Posterior cingulate gyrus (tissue), 11 donors: Measurements from ENCODE around the gene RPL13.
A peak's percentile ranks its signal among the peaks of the same experiment; 100 is the strongest.
"Not testable (repeated sequence)": the region's sequence is repeated elsewhere in the genome, so short reads cannot be mapped to it uniquely, and the experiment has no call there.

Source experiments
- DNase-seq, 10 donors: peaks; one replicate each; pipeline versions ENCODE4 v3.0.0 to v3.0.0-alpha.2; 2020 to 2021; ENCODE audit warnings: mixed read lengths in 3 of 10
- intact Hi-C: fragments of 100-400 bp; cut with DNase I; formaldehyde crosslinking; loops from one replicate; pipeline ENCODE4 v1.15.1; 2023

The RPL13 gene

DNA sequence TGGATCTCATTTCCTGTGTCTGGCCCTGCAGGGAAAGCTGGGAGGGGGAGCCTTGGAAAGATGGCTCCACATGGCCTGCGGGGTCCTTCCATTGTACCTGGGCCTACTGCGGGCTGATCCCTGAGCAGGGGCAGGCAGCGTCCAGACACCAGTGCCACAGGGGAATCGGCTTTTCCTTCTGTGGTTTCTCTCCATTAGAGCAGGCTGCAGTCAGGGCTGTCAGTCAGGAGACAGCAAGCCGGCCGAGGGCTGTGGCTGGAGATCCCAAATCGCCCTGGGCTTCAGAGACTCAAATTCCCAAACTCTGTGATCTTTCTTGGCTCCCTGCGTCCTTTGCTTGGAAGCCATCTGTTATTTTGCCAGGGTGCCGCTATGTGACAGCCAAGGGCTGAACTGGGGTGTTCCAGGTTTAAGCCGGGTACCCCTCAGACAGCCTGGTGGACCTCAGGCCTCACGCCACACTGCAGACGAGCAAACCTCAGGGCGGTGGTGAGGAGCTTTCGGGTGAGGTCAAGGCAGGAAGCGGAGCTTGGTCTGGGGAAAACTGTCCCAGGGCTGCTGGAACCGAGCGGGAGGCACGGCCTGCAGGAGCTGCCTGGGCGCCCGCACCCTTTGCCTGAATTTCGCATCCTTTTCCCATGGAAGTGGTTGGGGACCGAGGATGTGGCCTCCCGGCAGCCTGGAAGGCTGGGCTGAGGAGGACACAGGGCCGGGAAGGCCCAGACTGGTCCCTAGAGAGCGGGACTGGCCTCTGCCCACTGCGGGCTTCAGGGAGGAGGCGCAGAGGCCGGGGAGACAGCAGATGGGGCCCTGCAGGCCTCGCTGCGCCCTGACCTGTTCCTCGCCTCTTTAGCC lies 13.6 kb downstream of the RPL13 start:
- intact Hi-C loops: no loop called here
- DNase-seq: no peak

DNA sequence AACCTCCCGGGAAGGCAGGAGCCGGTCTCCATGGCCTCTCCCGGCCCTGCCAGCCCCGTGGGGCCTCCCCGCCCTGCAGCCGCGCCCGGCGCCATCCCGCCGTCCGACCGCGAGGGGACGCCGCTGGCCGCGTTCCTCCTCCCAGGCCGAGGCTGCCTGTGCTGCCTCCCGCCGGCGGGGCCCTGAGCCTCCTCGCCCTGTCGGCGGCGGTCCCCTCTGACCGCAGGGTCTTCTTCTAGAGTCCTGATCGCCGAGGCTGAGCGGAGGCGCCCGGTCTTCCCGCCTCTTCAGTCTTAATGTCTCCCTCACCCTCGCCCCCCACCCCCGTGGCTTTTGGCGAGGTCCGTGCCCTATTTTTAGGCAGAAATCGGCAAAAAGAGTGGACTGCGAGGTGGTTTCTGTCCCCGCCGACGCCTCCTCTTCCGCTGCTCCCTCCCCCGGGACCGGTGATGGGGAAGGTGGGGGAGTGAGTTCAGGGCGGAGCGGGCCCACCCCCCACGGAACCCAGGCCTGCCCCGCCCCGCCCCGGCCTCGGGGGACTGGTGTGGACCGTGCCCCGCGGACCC lies 14.3 kb downstream of the RPL13 start:
- intact Hi-C loops: no loop called here
- DNase-seq: peak in 1 of 10 donors; percentile 38

DNA sequence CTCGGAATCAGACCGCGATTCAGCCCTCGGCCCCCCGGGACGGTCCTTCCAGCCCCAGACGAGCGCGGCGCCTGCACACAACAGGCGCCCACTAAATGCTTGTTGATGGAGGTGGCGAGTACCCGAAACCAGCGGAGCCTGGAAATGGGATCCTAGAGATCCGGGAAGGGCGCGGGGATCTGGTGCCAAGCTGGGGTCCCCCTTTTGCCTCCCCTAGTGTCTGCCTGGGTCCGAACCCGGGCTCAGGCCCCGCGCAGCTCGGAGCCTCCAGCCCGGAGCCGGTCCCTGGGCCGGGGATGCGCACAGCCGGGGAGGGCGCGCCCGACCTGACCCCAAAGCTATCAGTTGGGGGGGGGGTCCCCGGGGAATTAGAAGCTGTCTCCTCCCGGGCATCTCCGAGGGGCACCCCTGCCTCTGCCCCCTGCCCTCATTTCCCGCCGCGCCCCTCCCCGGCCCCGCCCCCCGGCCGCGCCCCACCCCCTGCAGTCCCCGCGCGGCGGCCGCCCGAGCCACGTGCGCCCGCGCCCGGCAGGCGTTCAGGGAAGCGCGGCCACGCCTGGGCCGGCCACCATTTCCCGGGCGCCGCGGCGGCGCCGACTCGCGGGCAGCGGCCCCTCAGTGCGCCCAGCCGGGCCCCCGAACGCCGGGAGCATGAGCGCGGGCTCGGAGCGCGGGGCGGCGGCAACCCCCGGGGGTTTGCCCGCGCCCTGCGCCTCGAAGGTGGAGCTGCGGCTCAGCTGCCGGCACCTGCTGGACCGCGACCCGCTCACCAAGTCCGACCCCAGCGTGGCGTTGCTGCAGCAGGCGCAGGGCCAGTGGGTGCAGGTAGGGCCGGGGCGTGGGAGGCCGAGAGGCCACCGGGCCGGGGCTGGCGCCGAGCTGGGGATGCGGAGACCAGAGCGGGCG lies 15.0 kb downstream of the RPL13 start, which contains the start of gene CPNE7:
Gene CPNE7 (plus strand): TSS at position 512 of the 906 bp plus-strand sequence. CDS start 140 bp downstream, at position 652.
- intact Hi-C loops: no loop called here
- DNase-seq: no peak

DNA sequence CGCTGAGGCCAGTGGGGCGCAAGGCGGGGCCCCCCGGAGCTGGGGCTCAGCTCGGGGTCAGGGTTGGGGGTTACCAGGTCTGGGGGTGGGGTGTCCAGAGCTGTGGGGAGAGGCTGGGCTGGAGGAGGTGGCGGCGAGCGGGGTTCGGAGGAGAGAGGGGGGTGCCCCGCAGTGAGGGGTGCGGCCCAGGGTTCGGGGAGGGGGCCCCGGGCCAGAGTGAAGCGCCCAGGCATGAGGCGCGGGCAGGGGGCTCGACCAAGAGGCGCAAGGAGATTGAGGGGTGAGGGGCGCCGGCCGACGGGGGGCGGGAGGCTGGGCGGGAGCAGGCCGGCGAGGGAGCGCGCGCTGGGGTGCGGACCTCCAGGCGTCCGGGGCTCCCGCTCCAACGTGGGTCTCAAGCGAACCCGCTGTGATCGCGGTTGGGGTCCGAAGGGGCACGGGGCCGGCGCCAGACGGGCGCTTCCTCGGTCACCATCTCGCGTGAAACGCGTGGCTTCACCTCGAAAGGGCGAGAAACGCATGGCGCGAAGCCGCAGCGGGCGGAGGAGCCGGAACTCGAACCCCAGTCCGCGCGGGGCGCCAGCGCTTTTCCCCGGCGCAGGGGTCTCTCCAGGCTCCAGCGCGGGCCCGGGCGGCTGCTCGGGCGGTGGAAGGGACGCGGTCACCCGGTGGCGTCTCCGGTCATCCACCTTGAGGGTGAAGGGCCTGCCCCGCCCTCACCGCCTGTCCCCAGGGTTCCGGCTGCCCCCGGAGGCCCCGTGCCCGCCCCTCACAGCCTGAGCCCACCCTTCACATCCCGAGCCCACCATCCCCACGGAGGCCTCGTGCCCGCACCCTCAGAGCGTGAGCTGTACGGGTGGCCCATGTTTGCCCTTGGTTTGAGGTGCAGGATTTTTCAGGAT lies 15.9 kb downstream of the RPL13 start:
- no peak for DNase-seq
- intact Hi-C loops: no loop called here

DNA sequence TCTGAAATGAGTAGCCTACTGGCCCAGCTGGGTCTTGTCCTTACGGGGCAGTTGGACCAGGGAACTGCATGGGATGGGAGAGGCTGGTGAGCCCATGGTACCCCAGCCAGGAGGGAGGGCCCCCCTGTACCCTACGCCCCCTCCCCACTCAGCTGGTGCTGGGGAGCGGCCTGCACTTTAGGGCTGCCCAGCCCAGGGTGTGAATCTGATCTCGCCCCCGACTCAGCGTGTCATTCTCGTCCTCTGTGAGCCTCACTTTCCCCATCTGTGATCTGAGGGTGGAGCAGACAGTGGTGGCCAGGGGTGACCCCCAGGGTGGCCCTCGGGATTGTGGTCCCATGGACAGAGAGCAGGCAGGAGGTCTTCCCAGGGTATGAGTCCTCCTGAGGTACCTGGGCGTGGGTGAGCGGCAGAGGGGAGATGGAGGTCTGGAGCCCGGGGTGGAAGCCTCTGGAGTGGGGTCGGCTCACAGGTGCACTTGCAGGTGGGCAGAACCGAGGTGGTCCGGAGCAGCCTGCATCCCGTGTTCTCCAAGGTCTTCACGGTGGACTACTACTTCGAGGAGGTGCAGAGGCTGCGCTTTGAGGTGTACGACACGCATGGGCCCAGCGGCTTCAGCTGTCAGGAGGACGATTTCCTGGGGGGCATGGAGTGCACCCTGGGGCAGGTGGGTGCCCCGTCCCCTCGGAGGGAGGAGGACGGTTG lies 16.7 kb downstream of the RPL13 start:
- intact Hi-C loops: no loop called here
- no peak for DNase-seq

DNA sequence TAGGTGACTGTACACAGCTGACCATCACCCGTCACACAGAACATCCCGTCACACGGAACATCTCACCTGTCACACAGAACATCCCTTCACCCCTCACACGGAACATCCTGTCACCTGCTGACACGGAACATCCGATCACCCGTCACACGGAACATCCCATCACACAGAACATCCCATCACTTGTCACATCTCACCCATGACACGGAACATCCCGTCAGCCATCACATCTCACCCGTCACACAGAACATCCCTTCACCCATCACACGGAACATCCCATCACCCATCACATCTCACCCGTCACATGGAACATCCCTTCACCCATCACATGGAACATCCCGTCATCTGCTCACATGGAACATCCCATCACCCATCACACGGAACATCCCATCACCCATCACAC lies 18.9 kb downstream of the RPL13 start:
- no peak for DNase-seq
- intact Hi-C loops: no loop called here

DNA sequence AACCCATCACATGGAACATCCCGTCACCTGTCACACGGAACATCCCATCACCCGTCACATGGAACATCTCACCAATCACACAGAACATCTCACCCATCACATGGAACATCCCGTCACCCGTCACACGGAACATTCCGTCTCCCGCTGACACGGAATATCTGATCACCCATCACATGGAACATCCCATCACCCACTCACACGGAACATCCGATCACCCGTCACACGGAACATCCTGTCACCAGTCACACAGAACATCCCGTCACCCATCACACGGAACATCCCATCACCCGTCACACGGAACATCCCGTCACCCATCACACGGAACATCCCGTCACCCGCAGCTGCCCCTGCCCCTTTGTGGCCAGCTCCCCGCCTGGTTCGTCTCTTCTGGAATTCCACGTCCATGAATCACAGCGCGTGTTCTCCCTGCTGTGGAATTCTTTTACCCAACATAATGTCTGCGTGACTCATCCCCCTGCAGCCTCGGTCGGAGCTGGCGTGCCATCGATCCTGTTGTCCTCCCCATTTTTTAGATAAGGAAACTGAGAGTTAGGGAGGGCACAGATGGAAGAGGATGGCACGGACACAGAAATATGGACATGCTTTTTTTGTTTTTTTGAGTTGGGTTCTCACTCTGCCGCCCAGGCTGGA lies 20.7 kb downstream of the RPL13 start:
- DNase-seq: peak in 1 of 10 donors; percentile 33
- intact Hi-C loops: no loop called here

DNA sequence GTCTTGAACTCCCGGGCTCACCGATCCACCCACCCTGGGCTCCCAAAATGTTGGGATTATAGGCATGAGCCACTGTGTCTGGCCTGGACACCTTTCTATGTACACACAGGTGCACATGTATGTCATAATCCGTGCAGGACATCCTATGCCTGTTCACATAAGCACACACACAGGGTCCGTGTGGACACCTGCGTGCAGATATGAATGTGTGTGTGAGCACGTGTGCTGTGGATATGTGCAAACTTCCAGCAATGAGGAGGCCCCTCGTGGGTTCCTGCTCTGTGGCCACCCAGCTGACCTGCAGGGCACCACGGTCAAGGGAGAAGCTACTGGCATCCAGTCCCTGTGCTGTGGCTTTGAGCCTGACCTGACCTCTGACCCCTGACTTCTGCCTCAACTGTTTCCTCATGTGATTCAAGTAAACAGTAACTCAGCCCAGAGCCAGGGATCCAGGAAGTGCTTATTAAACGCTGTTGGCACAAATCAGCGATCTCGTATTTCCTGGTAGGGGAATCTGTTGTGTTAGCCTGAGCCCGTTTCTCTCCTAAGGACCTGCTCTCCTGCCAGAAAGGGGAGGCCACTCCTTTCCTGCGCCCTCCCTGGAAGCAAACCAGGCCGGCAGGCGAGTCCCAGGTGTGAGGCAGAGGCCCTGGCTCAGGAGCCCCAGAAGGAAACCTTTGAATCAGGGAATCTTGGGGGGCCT lies 21.5 kb downstream of the RPL13 start:
- intact Hi-C loops: no loop called here
- DNase-seq: no peak

DNA sequence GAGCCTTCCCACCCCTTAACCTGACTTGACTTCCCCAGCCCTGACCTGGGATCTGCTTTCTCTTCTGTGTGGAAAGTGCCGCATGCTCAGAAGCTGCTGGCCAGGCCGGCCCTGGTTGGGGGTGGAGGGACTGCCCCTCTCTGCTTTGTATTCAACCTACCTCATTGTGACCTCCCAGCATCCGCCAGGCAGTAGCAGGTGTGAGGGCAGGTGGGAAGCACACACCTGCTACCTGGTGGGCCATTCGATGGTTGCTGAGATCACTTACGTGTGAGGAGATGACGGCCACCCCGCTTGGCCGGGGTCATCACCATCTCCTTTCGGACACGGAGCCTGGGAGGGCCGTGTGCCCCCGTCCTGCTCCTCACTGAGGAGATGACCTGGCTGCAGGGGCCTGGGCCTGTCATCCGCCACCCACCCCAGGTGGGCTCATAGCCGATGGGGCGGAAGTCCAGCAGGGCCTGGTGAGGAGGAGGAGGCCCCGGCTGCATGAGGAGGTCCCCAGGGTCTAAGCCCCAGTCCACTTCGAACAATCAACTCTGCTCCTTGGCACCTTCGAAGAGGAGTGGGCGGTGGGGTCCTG lies 22.2 kb downstream of the RPL13 start:
- DNase-seq: no peak
- intact Hi-C loops: no loop called here

DNA sequence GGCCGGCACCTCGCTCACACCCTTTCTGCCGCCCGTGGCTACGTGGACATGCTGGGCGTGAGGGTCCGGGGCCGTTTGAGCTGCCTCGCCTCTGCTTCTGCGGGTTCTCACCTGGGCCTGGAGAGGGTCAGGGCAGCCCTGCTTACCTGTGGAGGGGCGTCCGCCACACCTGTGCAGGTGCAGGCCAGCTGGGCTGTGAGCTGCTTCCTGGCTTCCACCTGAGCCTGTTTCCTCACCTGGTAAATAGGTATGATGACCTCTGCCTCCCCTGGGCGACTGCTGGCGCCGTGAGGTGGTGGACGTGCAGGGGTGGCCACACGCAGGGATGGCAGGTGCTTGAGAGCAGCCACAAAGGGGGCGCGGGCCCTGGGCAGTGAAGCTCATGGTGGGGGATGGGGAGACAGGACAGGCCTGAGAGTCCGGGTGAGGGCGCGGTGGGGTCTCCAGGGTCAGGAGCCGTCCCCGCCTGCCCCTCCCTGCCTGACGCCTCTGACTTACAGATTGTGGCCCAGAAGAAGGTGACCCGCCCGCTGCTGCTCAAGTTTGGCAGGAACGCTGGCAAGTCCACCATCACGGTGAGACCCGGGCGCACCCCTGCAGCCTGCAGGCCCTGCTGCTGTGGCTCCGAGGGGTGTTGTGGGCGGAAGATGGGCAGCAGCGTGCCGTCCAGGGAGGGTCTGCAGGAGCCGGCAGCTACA lies 22.9 kb downstream of the RPL13 start:
- intact Hi-C loops: no loop called here
- DNase-seq: no peak

DNA sequence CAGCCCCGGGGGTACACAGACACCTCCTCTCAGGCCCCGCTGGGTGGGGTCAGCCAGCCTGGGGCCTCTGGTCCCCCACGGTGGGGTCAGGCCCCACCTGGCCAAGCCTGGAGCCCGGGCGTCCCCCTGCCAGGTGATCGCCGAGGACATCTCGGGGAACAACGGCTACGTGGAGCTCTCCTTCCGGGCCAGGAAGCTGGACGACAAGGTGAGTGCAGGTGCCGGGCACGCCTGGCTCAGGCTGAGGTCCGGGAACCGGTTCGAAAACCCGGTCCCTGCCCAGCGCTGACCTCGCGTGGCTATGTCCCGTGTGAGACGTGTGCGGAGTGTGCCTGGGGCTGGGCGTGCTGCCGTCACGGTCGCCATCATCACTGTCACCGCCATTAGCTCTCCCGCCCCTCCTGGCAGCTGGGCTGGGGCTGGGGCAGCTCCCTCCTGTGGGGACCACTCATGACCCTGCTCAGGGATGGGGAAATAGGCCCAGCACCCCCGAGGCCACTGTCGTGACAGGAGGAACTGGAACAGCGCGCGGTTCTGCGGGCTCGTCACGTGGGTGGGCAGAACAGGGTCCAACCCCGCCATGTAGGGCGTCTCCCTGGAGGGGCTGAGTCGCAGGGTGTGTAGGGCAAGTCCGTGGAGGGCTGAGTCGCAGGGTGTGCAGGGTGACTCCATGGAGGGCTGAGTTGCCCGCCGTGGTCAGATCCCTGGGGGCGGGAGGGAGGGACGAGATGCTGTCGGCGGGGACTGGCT lies 23.6 kb downstream of the RPL13 start:
- DNase-seq: peak in 1 of 10 donors; percentile 77
- intact Hi-C loops: no loop called here

DNA sequence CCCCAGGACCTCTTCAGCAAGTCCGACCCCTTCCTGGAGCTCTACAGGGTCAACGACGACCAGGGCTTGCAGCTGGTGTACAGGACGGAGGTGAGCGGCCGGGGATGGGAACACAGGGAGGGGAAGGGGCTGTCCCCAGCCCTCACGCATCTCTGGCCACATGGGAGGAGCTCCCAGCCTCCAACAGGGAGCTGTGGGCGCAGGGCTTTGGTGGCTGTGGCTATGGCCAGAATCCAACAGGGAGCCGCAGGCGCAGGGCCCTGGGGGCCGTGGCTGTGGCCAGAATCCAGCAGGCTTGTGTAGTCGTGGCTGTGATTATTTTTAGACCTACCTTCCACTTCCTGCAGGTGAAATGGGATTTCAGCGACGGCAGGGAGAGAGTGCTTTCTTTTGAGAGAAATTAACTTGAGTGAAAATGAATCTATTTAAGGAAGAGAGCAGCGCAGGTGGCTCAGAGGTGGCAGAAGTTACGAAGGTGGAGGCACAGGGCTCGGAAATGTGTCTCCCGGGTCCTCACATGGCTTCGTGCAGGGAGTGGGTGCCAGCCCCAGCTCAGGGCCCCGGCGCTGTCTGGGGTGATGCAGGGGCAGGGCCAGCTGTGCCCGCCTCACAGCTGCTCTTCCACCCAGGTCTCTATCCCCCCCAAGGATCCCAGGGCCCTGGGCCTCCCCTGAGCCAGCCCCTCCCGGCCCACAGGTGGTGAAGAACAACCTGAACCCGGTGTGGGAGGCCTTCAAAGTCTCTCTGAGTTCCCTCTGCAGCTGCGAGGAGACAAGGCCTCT lies 24.5 kb downstream of the RPL13 start:
- DNase-seq: peak in 1 of 10 donors; percentile 77
- intact Hi-C loops: no loop called here

DNA sequence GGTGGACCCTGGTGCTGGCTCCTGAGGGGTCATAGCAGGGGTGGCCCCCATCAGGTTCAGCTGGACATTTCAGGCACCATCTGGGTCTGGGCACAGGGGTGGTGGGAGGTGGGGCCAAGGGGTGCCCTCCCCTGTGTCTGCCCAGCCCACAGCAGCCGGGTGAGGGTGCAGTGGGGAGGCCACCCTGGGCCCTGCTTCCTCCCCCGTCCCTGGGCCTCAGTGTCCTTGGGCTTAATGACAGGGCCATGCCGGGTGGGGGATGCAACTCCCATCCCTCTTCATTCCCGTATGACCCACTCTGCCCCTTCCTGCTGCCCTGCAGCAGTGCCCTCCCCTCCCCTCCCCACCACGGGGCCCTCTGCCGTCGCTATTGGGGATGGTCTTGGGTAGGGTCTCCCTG lies 25.7 kb downstream of the RPL13 start:
- intact Hi-C loops: no loop called here
- DNase-seq: no peak

DNA sequence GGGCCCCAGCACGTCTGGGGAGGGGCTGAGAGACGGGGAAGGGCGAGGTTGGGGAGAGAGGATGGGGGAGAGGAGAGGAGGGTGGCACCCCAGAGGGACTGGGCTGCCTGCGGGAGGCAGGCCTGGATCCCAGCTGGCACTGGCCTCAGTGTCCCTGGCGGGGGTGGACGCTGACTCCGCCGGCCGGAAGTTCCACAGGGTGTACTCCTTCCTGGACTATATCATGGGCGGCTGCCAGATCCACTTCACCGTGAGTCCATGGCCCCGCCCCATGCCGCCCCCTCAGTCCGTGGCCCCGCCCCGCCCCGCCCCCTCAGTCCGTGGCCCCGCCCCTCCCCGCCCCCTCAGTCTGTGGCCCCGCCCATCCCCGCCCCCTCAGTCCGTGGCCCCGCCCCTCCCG lies 26.4 kb downstream of the RPL13 start:
- DNase-seq: peak in 1 of 10 donors; percentile 57
- intact Hi-C loops: no loop called here

DNA sequence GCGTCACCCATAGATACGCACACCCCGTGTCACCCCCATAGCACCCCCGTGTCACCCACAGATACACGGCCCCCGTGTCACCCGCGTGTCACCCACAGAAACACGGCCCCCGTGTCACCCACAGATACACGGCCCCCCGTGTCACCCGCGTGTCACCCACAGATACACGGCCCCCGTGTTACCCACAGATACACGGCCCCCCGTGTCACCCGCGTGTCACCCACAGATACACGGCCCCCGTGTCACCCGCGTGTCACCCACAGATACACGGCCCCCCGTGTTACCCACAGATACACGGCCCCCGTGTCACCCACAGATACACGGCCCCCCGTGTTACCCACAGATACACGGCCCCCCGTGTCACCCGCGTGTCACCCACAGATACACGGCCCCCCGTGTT lies 27.2 kb downstream of the RPL13 start:
- intact Hi-C loops: not testable (repeated sequence)

More for the DNA sequence above, 27.2 kb downstream of the RPL13 start:
- DNase-seq: not testable (repeated sequence)
